Ovary (tissue), 9 donors: ENCODE measurements around the gene IPO7. TPM values are rescaled to one million over a fixed set of nuclear protein-coding genes. Genes with fewer than 3 reads are reported as not detected.

ENCODE experiments used
- DNase-seq, 5 donors: peaks; one replicate each; pipeline ENCODE4 v3.0.0-alpha.2; 2019 to 2020
- H3K27ac ChIP-seq, 2 donors: fragments of 200-600 bp; one replicate each; pipeline versions ENCODE4 v1.5.1 to v1.8.0; 2019 to 2022
- H3K27me3 ChIP-seq: fragments of 200-600 bp; one replicate; pipeline ENCODE4 v1.8.0; 2022
- H3K36me3 ChIP-seq: fragments of 200-600 bp; sonication (generic); one replicate; pipeline ENCODE4 v1.5.1; 2019
- H3K4me1 ChIP-seq: one replicate; pipeline ENCODE4 v1.8.1; 2013; ENCODE audit warnings: mild to moderate bottlenecking, moderate library complexity; ENCODE audit not compliant: insufficient read depth
- H3K4me3 ChIP-seq: fragments of 200-600 bp; sonication (generic); one replicate; pipeline ENCODE4 v1.5.1; 2017
- H3K9me3 ChIP-seq, 2 donors: fragments of 200-600 bp in 1 of 2; sonication (generic) in 1 of 2; one replicate each; pipeline versions ENCODE4 v1.5.1 to v1.8.1; 2013 to 2019; ENCODE audit warnings: mild to moderate bottlenecking in 1 of 2, moderate library complexity in 1 of 2
- CTCF ChIP-seq, 3 donors: fragments of 450-650 bp in 2 of 3; fragments of 200-600 bp in 1 of 3; IDR thresholded peaks; one replicate each; pipeline versions ENCODE4 v1.5.1 to v1.8.0; 2016 to 2022; ENCODE audit warnings: antibody characterized with exemption in 3 of 3, mild to moderate bottlenecking in 1 of 3
- EP300 ChIP-seq: sonication (generic); formaldehyde crosslinking; IDR thresholded peaks from one replicate; pipeline ENCODE4 v1.6.1; 2017; ENCODE audit warnings: antibody characterized with exemption
- POLR2A ChIP-seq: fragments of 450-650 bp; IDR thresholded peaks from one replicate; pipeline ENCODE4 v1.6.1; 2017; ENCODE audit warnings: antibody characterized with exemption, mild to moderate bottlenecking, moderate library complexity
- WGBS, 3 donors: extraction: QIAGEN DNeasy Blood & Tissue Kit in 1 of 3; methylation state at CpG; one replicate each; pipeline versions ENCODE4 v1.1.5 to v1.1.7; 2013 to 2017; 5-methylcytosine and 5-hydroxymethylcytosine counted together
- intact Hi-C, 4 donors: fragments of 100-400 bp; cut with DNase I; formaldehyde crosslinking; loops; one replicate each; pipeline versions ENCODE4 v1.11.0 to v1.15.1; 2022 to 2023
- polyA plus RNA-seq, 2 donors: library from polyadenylated mRNA; stranded (reverse); fragments of 200-250 nt in 1 of 2; fragments of 350-450 nt in 1 of 2; fragmentation: Illumina TruSeq in 1 of 2; extraction: RNeasy Lipid Tissue Mini Kit (QIAGEN cat#74804) in 1 of 2; gene quantifications; one replicate each; pipeline ENCODE4 v1.2.3, GENCODE V29; 2013 to 2014
- total RNA-seq, 7 donors: library from RNA; depleted of rRNA in 2 of 7; stranded (reverse); fragments of >200 nt in 2 of 7; fragmentation: NEBNext Ultra II Directional in 3 of 7; extraction: Animal tissue kit (Norgen Biotek cat#: 25700) in 3 of 7; gene quantifications; one replicate each; pipeline versions ENCODE4 v1.1.0 to v1.2.4, GENCODE V29; 2016 to 2023
- donor health status: DM: no; HTN: no; CAD: no; lungs with moderate emphysema.
- donor health status: DM: no; HTN: no; CAD: no.
- donor health status: Bipolar disorder and iron deficiency.
- donor health status: DM: yes; HTN: yes; CAD: no.
- donor health status: DM: no; HTN: no; CAD: no.
- donor health status: DM: yes; HTN: yes; CAD: no.

Gene IPO7
- total and polyA plus RNA-seq, 9 donors, result 32.3 to 122 (median 100) TPM

GRCh38 chr11:9489080-9489765 lies 104.8 kb downstream of the IPO7 start:
- Histone ChIP-seq H3K27ac (no peak overlapping the region), H3K27me3 (no peaks in the 10 kb centered on the region), H3K4me3 (no peak overlapping the region), H3K4me1 (no peaks in the 10 kb centered on the region), H3K36me3 (no peaks in the 10 kb centered on the region), H3K9me3 (no peaks in the 10 kb centered on the region)
- TF ChIP-seq CTCF (IDR thresholded peaks at IDR 0.05), result no peak
- TF ChIP-seq EP300, result no peak
- TF ChIP-seq POLR2A, result no peak
- intact Hi-C loops, result no loop called here
- WGBS, 3 donors, result 48 to 70% (median 57%) methylated on average over 3 of the region's 3 CpGs
- DNase-seq, result no peak

- Histone ChIP-seq H3K27ac (no peak overlapping the region), H3K9me3 (no peaks in the 10 kb centered on the region), H3K4me1 (no peaks in the 10 kb centered on the region), H3K36me3 (no peaks in the 10 kb centered on the region), H3K27me3 (no peaks in the 10 kb centered on the region), H3K4me3 (no peak overlapping the region)
- no peak for DNase-seq
- intact Hi-C loops, result no loop called here
- TF ChIP-seq POLR2A, result no peak
- TF ChIP-seq CTCF (IDR thresholded peaks at IDR 0.05), result no peak
- TF ChIP-seq EP300, result no peak
- WGBS, 3 donors, result 87 to 97% (median 93%) methylated on average over 3 of the region's 3 CpGs
These were observed 105.9 kb downstream of the IPO7 start for GRCh38 chr11:9490376-9490775.

GRCh38 chr11:9493492-9493891 lies 109.0 kb downstream of the IPO7 start:
- TF ChIP-seq POLR2A, result no peak
- TF ChIP-seq EP300, result no peak
- no peak for TF ChIP-seq CTCF (IDR thresholded peaks at IDR 0.05)
- Histone ChIP-seq H3K9me3 (no peaks in the 10 kb centered on the region), H3K36me3 (no peaks in the 10 kb centered on the region), H3K27ac (no peak overlapping the region), H3K27me3 (no peaks in the 10 kb centered on the region), H3K4me3 (no peak overlapping the region), H3K4me1 (no peaks in the 10 kb centered on the region)
- no peak for DNase-seq
- intact Hi-C loops, result no loop called here
- 39 to 54% (median 44%) methylated on average over 1 of the region's 1 CpG for WGBS, 3 donors

GRCh38 chr11:9494316-9494715 lies 109.9 kb downstream of the IPO7 start:
- Histone ChIP-seq H3K27me3 (no peaks in the 10 kb centered on the region), H3K36me3 (no peaks in the 10 kb centered on the region), H3K4me1 (no peaks in the 10 kb centered on the region), H3K4me3 (no peak overlapping the region), H3K27ac (no peak overlapping the region), H3K9me3 (no peaks in the 10 kb centered on the region)
- no peak for DNase-seq
- TF ChIP-seq POLR2A (no peak), EP300 (no peak), CTCF (IDR thresholded peaks at IDR 0.05) (no peak)
- intact Hi-C loops, result no loop called here
- 90 to 99% (median 91%) methylated on average over 3 of the region's 3 CpGs for WGBS, 3 donors
